ENCODE results near the gene NSUN4.

NSUN4 gene

DNA sequence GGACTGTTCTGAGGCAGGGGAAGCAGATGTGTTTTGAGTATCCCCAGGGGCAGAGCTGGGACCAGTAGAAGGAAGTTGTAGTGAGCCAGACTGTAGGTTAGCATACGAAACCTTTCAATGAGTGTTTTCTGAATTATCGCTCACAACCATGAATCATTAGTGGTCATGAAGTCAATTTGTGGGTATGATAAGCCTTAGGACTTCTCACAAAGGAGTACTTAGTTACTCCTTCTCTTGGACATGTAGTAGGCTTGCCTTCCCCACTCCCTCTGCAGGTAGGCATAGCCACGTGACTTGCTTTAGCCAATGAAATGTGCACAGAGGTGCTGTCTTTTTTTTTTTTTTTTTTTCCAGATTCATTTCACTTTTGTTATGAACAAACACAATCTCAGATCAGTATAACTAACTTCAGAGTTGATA is 29.6 kb downstream of the NSUN4 start:
- TF ChIP-seq, protein P1, sequence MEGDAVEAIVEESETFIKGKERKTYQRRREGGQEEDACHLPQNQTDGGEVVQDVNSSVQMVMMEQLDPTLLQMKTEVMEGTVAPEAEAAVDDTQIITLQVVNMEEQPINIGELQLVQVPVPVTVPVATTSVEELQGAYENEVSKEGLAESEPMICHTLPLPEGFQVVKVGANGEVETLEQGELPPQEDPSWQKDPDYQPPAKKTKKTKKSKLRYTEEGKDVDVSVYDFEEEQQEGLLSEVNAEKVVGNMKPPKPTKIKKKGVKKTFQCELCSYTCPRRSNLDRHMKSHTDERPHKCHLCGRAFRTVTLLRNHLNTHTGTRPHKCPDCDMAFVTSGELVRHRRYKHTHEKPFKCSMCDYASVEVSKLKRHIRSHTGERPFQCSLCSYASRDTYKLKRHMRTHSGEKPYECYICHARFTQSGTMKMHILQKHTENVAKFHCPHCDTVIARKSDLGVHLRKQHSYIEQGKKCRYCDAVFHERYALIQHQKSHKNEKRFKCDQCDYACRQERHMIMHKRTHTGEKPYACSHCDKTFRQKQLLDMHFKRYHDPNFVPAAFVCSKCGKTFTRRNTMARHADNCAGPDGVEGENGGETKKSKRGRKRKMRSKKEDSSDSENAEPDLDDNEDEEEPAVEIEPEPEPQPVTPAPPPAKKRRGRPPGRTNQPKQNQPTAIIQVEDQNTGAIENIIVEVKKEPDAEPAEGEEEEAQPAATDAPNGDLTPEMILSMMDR (IDR thresholded peaks at IDR 0.05; ENCODE audit: low read depth, low read length) = no peak
- no peak overlapping the region for H3K4me3 ChIP-seq (replicated peaks in 1 of 2; ENCODE audit: low read depth in 2 of 2, low read length in 2 of 2)
- DNase-seq (ENCODE audit: low read depth in 2 of 2) = peak; percentile 4 to 36

DNA sequence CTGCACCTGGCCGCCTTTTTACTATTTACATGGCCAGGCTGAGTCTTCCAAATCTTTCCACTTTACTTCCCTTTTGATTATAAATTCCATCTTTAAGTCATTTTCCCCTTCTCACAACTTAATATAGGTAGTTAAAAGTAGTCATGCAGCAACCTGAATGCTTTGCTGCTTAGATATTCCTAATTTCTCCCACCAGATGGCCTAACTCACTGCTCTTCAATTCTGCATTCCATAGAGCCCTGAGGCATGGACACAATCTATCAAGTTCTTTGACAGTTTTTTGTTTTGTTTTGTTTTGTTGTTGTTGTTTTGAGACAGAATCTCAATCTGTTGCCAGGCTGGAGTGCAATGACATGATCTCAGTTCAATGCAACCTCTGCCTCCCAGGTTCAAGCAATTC is 31.8 kb downstream of the NSUN4 start:
- no peak for DNase-seq (ENCODE audit: low read depth in 2 of 2)
- no peak overlapping the region for H3K4me3 ChIP-seq (replicated peaks in 1 of 2; ENCODE audit: low read depth in 2 of 2, low read length in 2 of 2)
- TF ChIP-seq, protein P1 (IDR thresholded peaks at IDR 0.05; ENCODE audit: low read depth, low read length) = no peak

DNA sequence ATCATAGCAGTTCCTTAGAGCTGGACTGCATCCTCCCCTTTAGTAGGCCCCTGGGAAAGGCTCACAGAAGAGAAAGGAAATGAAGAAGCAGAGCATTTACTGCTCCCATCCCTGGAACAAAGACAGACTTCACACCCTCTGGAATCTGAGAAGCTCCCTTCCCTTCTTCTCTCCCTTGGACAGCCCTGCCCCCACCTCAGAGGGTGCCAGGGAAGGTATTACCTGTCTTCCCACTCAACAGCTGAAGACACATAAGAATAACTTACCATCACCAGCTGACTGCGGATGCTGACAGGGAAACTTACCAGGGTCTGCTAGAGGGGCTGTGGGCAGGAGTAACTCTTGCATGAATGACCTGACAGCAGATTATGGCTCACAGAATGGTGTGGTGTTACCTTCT is 39.4 kb downstream of the NSUN4 start:
- no peak for DNase-seq (ENCODE audit: low read depth in 2 of 2)
- no peak overlapping the region for H3K4me3 ChIP-seq (replicated peaks in 1 of 2; ENCODE audit: low read depth in 2 of 2, low read length in 2 of 2)
- TF ChIP-seq, protein P1 (IDR thresholded peaks at IDR 0.05; ENCODE audit: low read depth, low read length) = no peak

DNA sequence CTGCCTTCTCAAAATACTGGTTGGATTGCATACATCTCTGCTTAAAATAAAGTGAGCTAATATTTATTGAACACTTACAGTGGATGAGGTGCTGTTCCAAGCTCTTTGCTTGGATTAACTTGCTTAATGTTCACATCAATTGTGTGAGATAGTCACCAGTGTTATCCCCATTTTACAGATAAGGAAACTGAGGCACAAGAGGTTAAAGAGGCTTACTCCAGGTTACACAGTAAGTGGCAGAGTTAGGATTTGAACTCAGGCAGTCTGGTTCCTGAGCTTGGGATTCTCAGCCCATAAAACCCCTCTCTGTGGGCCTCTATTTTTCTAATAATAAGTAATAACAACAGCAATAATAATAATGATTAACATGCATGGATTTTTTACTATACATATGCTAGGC is 39.9 kb downstream of the NSUN4 start:
- no peak for DNase-seq (ENCODE audit: low read depth in 2 of 2)
- TF ChIP-seq, protein P1 (IDR thresholded peaks at IDR 0.05; ENCODE audit: low read depth, low read length) = no peak
- no peak overlapping the region for H3K4me3 ChIP-seq (replicated peaks in 1 of 2; ENCODE audit: low read depth in 2 of 2, low read length in 2 of 2)

DNA sequence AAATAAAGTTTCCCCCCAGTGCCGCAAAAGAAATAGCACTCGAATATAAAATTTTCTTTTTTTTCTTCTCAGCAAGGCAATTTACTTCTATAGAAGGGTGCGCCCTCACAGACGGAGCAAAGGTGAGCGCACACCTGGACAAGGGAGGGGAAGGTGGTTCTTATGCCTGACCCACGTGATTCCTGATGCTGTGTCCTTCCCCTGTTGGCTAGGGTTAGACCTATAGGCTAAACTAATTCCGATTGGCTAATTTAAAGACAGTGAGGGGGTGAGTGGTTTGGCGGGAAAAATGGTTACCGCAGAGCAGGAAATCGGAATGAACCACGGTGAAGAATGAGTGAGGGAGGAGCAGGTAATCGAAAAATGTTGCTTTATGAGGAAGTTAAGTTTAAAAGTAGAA is 52.9 kb downstream of the NSUN4 start:
- no peak for DNase-seq (ENCODE audit: low read depth in 2 of 2)
- TF ChIP-seq, protein P1 (IDR thresholded peaks at IDR 0.05; ENCODE audit: low read depth, low read length) = no peak
- no peak overlapping the region for H3K4me3 ChIP-seq (replicated peaks in 1 of 2; ENCODE audit: low read depth in 2 of 2, low read length in 2 of 2)

DNA sequence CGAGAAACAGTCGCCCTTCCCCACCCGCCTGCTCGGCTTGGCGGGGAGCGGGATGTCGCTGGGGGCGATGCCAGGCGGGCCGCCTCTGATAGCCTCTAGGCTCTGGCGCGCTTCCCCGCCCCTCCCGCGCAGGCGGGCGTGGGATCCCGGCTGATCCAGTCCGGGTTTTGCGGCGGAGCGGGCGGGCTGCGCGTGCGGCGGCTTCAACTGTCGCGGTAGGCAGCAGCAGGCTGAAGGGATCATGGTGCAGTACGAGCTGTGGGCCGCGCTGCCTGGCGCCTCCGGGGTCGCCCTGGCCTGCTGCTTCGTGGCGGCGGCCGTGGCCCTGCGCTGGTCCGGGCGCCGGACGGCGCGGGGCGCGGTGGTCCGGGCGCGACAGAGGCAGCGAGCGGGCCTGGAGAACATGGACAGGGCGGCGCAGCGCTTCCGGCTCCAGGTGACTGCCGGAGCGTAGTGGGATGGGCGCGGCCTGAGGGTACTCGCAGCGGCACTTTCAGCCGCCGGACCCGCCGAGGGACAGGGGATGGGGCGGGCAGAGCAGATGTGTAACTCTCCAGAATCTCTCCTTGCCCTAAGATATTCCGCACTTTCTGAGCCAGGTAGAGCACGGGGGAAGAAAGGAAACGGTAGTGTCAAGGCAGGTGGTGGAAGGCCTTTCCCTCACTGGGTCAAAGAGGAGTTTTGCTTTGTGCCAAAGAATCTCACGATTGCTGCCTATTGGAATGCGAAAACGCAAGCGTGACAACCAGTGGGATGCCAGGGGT is 53.7 kb downstream of the NSUN4 start, which contains the start of gene FAAH:
Gene FAAH (plus strand): TSS at position 210 of the 764 bp plus-strand sequence. CDS start 32 bp downstream, at position 242.
- TF ChIP-seq, protein P1 (IDR thresholded peaks at IDR 0.05; ENCODE audit: low read depth, low read length) = no peak
- no peak within 1 kb of the TSS for H3K4me3 ChIP-seq (replicated peaks in 1 of 2; ENCODE audit: low read depth in 2 of 2, low read length in 2 of 2)
- DNase-seq (ENCODE audit: low read depth in 2 of 2) = peak; percentile 22 to 35

All from cardiac fibroblast (primary cell).